GM13977 (cell line): ENCODE measurements around the gene NYAP2.

Experiments used
- DNase-seq: peaks from one replicate; pipeline ENCODE4 v3.0.0; 2012; ENCODE audit warnings: low spot score
- CTCF ChIP-seq: IDR thresholded peaks from 2 replicates; pipeline ENCODE4 v1.5.1; 2012; ENCODE audit warnings: mild to moderate bottlenecking, control low read depth; ENCODE audit not compliant: insufficient read depth; ENCODE audit errors: extremely low read depth, missing control alignments
- in situ Hi-C: fragments of 300-500 bp; cut with MboI; formaldehyde crosslinking; loops from one replicate; pipeline ENCODE4 v1.12.0; 2022; ENCODE audit warnings: low sequenced_read_pairs, low pct_unique_long_range_greater_than_20kb, mixed read lengths, inconsistent platforms; ENCODE audit not compliant: unreplicated experiment

NYAP2 gene

DNA sequence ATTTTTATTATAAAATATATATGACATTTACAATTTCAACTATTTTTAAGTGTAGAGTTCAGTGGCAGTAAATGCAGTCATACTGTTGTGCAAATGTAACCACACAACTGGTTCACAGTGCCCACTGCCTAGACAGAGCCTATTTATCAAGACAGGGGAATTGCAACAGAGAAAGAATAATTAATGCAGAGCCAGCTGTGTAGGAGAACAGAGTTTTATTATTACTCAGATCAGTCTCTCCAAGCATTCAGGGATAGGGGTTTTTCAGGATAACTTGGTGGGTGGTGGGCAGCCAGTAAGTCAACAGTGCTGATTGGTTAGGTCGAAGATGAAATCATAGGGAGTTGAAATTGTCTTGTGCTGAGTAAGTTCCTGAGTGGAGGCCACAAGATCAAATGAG, 200.3 kb downstream of the NYAP2 start:
- no peak for DNase-seq
- TF ChIP-seq CTCF = no peak

GRCh38 chr2:225600444-225600843, 200.9 kb downstream of the NYAP2 start:
- no peak for DNase-seq
- in situ Hi-C loops = no loop called here
- no peak for TF ChIP-seq CTCF

More for the DNA sequence above, 200.3 kb downstream of the NYAP2 start:
- in situ Hi-C loops = no loop called here

DNA sequence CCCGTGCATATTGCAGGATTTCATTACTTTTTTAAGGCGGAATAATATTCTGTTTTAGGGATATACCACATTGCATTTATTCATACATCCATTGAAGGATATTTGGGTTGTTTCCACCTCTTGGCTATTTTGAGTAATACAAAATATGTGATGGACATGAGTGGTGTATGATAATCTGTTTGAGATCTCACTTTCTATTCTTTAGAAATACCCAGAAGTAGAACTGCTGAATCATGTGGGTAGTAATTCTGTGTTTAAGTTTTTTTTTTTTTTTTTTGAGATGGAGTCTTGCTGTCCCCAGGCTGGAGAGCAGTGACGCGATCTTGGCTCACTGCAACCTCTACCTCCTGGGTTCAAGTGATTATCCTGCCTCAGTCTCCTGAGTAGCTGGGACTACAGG, 201.4 kb downstream of the NYAP2 start:
- no peak for DNase-seq
- in situ Hi-C loops = no loop called here
- no peak for TF ChIP-seq CTCF

GRCh38 chr2:225602205-225602604, 202.7 kb downstream of the NYAP2 start:
- in situ Hi-C loops = no loop called here
- no peak for DNase-seq
- no peak for TF ChIP-seq CTCF

DNA sequence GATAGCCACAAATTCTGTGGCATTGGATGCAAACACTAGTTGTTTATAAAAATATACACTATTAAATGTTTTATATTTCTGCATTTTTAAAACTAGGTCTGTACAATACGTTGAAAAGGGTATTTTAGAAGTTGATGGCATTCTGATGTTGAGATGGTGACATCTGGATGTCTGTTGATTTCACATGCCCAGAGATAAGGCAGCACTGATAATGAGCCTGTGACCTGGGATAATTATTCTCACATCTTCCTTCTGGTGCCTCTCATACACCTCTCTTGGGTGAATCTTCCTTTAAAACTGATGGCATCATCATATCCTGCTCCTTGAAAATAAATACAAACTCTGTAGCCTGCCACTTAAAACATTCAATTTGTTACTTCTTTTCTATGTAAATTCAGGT, 208.6 kb downstream of the NYAP2 start:
- in situ Hi-C loops = no loop called here
- DNase-seq = no peak
- no peak for TF ChIP-seq CTCF

- no peak for TF ChIP-seq CTCF
- DNase-seq = no peak
- in situ Hi-C loops = no loop called here
These were observed 213.1 kb downstream of the NYAP2 start for GRCh38 chr2:225612636-225613035.

DNA sequence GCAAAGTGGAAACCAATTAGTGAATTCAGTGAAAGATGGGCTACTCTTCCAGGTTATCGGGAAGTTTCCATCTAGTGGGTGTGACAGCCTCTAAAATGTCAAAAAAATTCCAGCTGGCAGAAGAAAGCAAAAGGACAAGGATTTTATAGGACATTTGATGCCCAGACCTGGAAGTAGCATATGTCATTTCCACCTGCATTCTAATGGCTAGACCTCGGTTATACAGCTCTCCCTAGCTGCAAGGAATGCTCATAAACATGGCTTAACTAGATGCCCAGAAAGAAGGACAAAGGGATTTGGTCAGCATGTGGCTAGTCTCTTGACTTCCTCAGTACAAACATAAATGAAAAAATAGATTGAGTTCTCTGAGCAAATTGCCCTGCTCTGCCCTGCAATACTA, 215.4 kb downstream of the NYAP2 start:
- no peak for TF ChIP-seq CTCF
- DNase-seq = no peak
- in situ Hi-C loops = no loop called here
